GM18868 (cell line): ENCODE measurements around the gene CAMSAP2.
A peak's percentile ranks its signal among the peaks of the same experiment; 100 is the strongest.

Experiments
- ATAC-seq: cut with Tn5 transposase; IDR thresholded peaks from one replicate; pipeline ENCODE4 v1.9.1; 2021; ENCODE audit warnings: mild to moderate bottlenecking, moderate library complexity; ENCODE audit not compliant: unreplicated experiment

The CAMSAP2 gene

GRCh38 chr1:200738327-200738948, at the start of gene CAMSAP2:
Gene CAMSAP2 (plus strand): TSS chr1:200738893. CDS start chr1:200739828, 935 bp downstream.
- peak; percentile 40 for ATAC-seq

- no peak for ATAC-seq
Observed at GRCh38 chr1:200692316-200692715, 46.4 kb upstream of the CAMSAP2 start.

GRCh38 chr1:200693327-200693726, 45.4 kb upstream of the CAMSAP2 start:
- no peak for ATAC-seq

GRCh38 chr1:200694738-200695137, 44.0 kb upstream of the CAMSAP2 start:
- ATAC-seq: no peak

GRCh38 chr1:200699871-200700270, 38.8 kb upstream of the CAMSAP2 start:
- ATAC-seq: no peak

- ATAC-seq: no peak
Observed at GRCh38 chr1:200704986-200705500, 33.6 kb upstream of the CAMSAP2 start.

GRCh38 chr1:200706111-200706814, 32.4 kb upstream of the CAMSAP2 start:
- ATAC-seq: no peak

- no peak for ATAC-seq
Observed at GRCh38 chr1:200707116-200707515, 31.6 kb upstream of the CAMSAP2 start.

GRCh38 chr1:200708161-200708560, 30.5 kb upstream of the CAMSAP2 start:
- no peak for ATAC-seq

GRCh38 chr1:200708769-200709168, 29.9 kb upstream of the CAMSAP2 start:
- ATAC-seq: no peak

GRCh38 chr1:200710166-200710565, 28.5 kb upstream of the CAMSAP2 start:
- ATAC-seq: no peak

- no peak for ATAC-seq
Observed at GRCh38 chr1:200714504-200715187, 24.0 kb upstream of the CAMSAP2 start.

GRCh38 chr1:200720199-200720598, 18.5 kb upstream of the CAMSAP2 start:
- ATAC-seq: no peak

- ATAC-seq: no peak
Observed at GRCh38 chr1:200724064-200724463, 14.6 kb upstream of the CAMSAP2 start.

GRCh38 chr1:200727257-200727656, 11.4 kb upstream of the CAMSAP2 start:
- ATAC-seq: no peak

- ATAC-seq: no peak
Observed at GRCh38 chr1:200729863-200730262, 8.8 kb upstream of the CAMSAP2 start.

- no peak for ATAC-seq
Observed at GRCh38 chr1:200731654-200732332, 6.9 kb upstream of the CAMSAP2 start.

GRCh38 chr1:200732438-200732837, 6.3 kb upstream of the CAMSAP2 start:
- no peak for ATAC-seq

- ATAC-seq: no peak
Observed at GRCh38 chr1:200733907-200734306, 4.8 kb upstream of the CAMSAP2 start.

- ATAC-seq: no peak
Observed at GRCh38 chr1:200737647-200738291, 924 bp upstream of the CAMSAP2 start.
